NCI-H2196 treated with DMSO at 0.1 percent for 48 hours (cell line): ENCODE data around the gene PPFIA1.
"Not testable (repeated sequence)": the region's sequence is repeated elsewhere in the genome, so short reads cannot be mapped to it uniquely, and the experiment has no call there.

ENCODE experiments used
- DNase-seq: peaks from one replicate; lab custom pipeline; 2025; ENCODE audit not compliant: unreplicated experiment; lab: John Stamatoyannopoulos, UW

The PPFIA1 gene

GRCh38 chr11:70295166-70295565 lies 24.7 kb downstream of the PPFIA1 start:
- not testable (repeated sequence) for DNase-seq

GRCh38 chr11:70296681-70297080 lies 26.2 kb downstream of the PPFIA1 start:
- DNase-seq, result no peak

DNA sequence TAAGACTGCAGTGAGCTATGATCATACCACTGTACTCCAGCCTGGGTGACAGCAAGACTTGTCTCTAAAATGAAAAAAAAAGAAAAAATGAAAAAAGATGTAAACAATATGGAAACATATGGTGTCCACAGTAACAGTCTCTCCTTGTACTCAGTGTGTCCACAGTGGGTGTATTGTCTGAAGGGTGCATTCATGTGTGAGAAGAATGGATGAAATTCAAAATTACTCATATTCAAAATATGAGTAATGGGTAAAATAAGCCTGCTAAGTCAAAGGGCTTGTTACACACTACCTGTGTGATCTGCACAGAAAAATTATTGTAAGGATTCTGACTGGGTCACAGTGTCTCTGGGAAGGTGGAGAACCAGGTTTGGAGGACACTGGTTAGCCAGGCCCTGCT lies 26.9 kb downstream of the PPFIA1 start:
- no peak for DNase-seq

GRCh38 chr11:70298243-70298915 lies 27.9 kb downstream of the PPFIA1 start:
- DNase-seq, result no peak

DNA sequence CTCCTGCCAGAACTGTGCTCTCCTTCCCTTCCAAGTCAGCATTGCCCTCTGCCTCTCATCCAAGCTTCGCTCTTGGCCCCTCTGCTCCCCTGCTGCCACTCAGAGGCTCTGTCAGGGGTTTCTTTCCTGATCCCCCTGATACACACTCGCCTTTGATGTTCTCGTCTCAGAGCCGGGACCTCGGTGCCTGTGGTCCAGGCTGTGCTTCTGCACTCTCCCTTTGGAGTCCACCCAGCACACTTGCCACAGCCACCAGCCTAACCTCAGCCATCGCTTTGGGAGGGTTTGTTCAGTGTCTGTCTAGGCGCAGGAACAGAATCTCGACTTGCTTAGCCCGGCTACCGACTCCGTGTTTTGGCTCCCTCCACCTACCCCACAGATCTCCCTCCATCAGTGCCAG lies 29.1 kb downstream of the PPFIA1 start:
- no peak for DNase-seq

DNA sequence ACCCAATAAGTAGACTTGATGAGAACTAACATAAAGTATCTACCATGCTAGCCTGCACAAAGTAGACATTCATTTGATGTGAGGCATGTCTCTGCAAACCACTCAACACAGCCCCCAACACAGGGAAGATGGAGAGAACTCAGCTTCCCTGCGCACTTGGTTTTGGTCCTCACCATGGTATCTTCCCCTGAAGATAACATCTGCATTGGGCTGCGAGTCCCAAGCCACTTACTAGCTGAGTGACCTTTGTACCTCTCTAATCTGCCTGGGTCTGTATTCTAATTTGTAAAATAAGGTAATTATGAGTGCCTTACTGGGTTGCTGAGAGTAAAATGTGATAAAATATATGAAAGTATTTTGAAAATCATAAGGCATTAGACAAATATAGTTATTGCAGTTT lies 30.7 kb downstream of the PPFIA1 start:
- no peak for DNase-seq

GRCh38 chr11:70301721-70302418 lies 31.4 kb downstream of the PPFIA1 start:
- no peak for DNase-seq

- no peak for DNase-seq
These were observed 31.9 kb downstream of the PPFIA1 start for GRCh38 chr11:70302419-70302752.

GRCh38 chr11:70303070-70303469 lies 32.6 kb downstream of the PPFIA1 start:
- DNase-seq, result no peak

GRCh38 chr11:70304208-70304603 lies 33.7 kb downstream of the PPFIA1 start:
- DNase-seq, result no peak

DNA sequence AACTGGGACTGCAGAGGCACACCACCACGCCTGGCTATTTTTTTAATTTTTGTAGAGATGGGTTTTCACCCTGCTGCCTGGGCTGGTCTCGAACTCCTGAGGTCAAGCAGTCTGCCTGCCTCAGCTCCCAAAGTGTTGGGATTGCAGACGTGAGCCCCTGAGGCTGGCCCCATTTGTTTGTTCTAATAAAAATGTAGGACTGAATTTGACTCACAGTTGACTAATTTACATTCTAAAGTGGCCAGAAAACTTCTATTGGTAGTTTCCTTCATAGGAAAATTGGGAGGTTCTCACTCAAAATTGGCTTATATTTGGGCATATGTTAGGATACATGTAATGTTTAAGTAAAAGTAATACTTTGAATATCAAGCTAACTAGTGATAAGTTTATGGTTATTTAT lies 35.0 kb downstream of the PPFIA1 start:
- DNase-seq, result no peak

GRCh38 chr11:70306586-70307033 lies 36.1 kb downstream of the PPFIA1 start:
- DNase-seq, result peak; percentile 28

- no peak for DNase-seq
These were observed 36.7 kb downstream of the PPFIA1 start for GRCh38 chr11:70307176-70307575.

DNA sequence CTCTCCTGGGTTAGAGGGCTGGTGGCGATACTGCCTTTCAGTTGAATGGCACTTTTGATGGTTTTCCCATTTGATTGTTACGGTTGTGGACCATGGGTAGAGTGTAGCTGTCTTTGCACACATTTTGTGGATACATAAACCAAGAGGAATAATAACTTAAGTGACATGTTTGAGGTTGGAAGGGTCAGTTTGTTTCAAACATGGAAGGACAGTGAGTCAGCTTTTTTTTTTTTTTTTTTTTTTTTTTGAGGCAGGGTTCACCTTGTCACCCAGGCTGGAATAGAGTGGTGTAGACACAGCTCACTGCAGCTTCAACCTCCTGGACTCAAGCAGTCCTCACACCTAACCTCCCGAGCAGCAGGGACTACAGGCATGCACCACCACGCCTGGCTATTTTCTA lies 41.1 kb downstream of the PPFIA1 start:
- no peak for DNase-seq

DNA sequence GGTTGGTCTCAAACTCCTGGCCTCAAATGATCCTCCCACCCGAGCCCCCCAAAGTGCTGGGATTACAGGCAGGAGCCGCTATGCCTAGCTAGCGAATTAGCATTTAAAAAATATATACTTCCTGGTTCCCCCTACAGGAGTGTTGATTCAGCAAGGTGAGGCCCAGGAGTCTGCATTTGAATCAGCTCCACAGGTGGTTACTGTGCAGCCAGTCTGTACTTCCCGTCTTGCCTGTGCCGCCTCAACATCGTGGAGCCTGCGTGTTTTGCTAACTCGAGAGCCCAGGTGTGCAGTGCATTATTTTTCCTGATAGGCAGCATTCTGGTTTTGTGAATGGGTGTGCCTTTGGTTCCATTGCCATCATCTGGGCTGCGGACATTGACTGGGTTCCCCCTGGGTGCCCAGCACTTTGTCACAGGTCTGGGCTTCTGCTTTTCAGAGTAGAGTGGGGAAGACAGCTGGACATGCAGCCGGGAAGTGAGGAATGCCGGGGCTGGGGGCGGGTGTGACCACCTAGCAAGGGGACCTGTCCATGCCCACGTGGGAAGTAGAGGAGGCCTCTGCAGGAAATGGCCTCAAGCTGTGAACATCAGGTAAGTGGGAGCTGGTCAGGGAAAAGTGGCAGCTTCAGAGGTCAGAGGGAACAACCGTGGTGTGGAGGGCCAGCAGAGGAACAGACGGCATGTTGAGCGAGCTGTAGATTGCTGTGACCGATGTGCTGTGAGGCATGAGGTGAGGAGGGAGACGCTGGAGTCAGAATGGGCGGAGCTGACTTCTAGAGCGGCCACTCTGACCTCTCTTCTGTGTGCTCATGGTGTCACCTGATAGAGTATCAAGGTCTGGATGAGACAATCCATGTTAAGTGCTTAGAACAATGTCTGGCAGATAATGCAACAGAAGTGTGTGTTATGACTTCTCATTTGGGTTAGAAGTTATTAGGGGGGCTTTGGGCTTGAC lies 42.2 kb downstream of the PPFIA1 start:
- DNase-seq, result no peak

DNA sequence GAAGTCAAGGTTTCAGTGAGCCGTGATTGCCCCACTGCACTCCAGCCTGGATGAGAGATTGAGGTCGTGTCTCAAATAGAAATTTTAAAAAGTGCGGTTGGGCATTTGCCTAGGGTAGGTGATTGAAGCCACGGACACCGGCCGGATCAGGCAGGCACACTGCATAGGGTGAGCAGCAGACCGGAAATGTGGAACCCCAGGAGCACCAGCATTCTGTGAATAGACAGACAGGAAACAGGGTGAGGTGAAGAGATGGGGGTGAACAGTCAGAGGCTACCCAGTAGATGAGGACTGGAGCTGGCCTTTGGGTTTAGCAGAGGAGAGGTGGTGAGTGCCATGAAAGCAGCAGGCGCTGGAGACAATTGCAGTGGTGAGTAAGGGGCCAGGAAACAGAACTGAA lies 43.5 kb downstream of the PPFIA1 start:
- DNase-seq, result no peak

GRCh38 chr11:70314730-70315129 lies 44.2 kb downstream of the PPFIA1 start:
- no peak for DNase-seq

DNA sequence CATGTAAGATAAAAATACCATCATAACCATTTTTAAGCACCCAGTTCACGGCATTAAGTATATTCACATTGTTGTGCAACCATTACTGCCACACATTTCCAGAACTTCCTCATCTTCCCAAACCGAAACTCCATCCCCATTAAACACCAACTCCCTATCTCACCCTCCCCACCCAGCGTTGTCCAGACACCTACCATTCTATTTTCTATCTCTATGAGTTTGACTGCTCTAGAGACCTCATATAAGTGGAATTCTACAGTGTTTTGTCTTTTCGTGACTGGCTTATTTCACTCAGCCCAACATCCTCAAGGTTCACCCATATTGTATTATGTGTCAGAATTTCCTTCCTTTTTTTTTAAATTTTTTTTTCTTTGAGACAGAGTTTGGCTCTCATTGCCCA lies 45.2 kb downstream of the PPFIA1 start:
- no peak for DNase-seq

DNA sequence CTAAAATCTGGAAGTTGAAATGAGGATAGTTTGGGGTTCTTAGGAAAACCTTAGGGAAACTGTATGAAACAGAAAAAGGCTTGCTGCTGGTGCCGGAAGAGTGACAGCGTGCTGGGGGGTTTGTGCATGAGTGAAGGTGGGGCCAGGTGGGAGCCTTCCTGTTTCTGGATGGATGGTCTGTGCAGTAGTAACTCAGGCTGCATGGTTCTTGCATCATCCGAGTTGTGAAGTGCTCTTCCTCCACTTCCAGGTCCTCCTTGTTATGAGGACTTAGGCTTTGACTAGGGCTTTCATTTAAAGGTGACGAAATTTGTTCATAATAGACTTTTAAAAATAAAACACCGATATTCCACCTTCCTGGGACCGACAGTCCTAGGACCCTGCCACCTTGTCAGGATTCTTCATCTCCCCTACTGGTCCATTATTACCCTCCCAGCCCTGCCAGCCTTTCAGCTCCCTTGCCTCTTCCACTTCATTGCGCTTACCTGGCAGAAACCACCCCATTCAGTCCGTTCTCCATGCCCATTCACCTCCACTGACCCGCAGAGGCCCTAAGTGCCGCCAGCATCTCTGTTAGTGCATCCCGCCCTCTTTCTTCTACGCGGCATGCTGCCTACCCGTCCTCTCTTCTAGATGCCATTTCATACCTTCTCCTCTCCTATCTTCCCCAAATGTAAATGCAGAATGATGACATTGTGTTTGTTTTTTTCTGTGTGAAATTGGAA lies 47.3 kb downstream of the PPFIA1 start:
- no peak for DNase-seq

- no peak for DNase-seq
These were observed 49.0 kb downstream of the PPFIA1 start for GRCh38 chr11:70319396-70320076.

DNA sequence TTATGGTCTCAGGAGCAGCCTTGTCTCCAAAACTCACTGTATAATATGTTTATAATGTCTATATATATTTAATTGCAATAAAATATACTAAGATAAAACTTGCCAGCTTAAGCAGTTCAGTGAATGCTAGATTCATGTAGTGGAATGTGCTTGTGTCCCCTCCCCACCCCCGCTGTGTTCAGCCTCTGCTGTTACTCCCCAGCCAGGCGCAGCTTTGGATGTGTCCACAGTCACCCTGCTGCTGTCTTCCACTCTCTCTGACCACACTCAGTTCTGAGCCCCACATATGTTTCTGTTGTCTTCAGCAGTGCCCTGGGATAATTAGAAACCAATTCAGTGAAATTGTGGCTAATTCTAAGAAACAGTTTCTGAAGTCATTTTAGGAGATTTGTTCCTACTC lies 52.2 kb downstream of the PPFIA1 start:
- DNase-seq, result no peak
